Left hindlimb (tissue), 1 donor: ENCODE measurements around the gene PLA2G15.

Experiments used
- DNase-seq: peaks from one replicate; pipeline ENCODE4 v3.0.0-alpha.2; 2018

PLA2G15 gene

GRCh38 chr16:68255712-68256111 is 10.5 kb downstream of the PLA2G15 start:
- DNase-seq: no peak

- no peak for DNase-seq
Observed at GRCh38 chr16:68257251-68257905, 12.2 kb downstream of the PLA2G15 start.

GRCh38 chr16:68257906-68258800 is 13.0 kb downstream of the PLA2G15 start:
- DNase-seq: no peak

GRCh38 chr16:68259007-68259825 is 14.0 kb downstream of the PLA2G15 start:
- DNase-seq: no peak

GRCh38 chr16:68263559-68264127 is 18.5 kb downstream of the PLA2G15 start:
- DNase-seq: no peak

- peak; percentile 78 for DNase-seq
Observed at GRCh38 chr16:68264128-68265077, 19.2 kb downstream of the PLA2G15 start, which contains the start of gene SLC7A6. Gene SLC7A6 (plus strand): TSS chr16:68264526. CDS start chr16:68274727, 10,201 bp downstream.

- no peak for DNase-seq
Observed at GRCh38 chr16:68265078-68265920, 20.1 kb downstream of the PLA2G15 start.

- no peak for DNase-seq
Observed at GRCh38 chr16:68267612-68268405, 22.6 kb downstream of the PLA2G15 start.

- no peak for DNase-seq
Observed at GRCh38 chr16:68269793-68270192, 24.6 kb downstream of the PLA2G15 start.

GRCh38 chr16:68270353-68270752 is 25.2 kb downstream of the PLA2G15 start:
- no peak for DNase-seq

- DNase-seq: no peak
Observed at GRCh38 chr16:68272507-68273209, 27.5 kb downstream of the PLA2G15 start.

- no peak for DNase-seq
Observed at GRCh38 chr16:68273459-68273858, 28.3 kb downstream of the PLA2G15 start.

GRCh38 chr16:68273896-68274295 is 28.7 kb downstream of the PLA2G15 start:
- DNase-seq: no peak

GRCh38 chr16:68274441-68274840 is 29.3 kb downstream of the PLA2G15 start:
- DNase-seq: no peak

- DNase-seq: no peak
Observed at GRCh38 chr16:68275611-68276191, 30.5 kb downstream of the PLA2G15 start.

GRCh38 chr16:68276223-68276622 is 31.1 kb downstream of the PLA2G15 start:
- no peak for DNase-seq

- DNase-seq: no peak
Observed at GRCh38 chr16:68279726-68280558, 34.8 kb downstream of the PLA2G15 start.
